ENCODE data around the gene ARL6IP4. TPM values are rescaled to one million over a fixed set of nuclear protein-coding genes. Genes with fewer than 3 reads are reported as not detected.

Gene ARL6IP4
- total RNA-seq, 1 experiment from 2014 or later: 132 TPM

DNA sequence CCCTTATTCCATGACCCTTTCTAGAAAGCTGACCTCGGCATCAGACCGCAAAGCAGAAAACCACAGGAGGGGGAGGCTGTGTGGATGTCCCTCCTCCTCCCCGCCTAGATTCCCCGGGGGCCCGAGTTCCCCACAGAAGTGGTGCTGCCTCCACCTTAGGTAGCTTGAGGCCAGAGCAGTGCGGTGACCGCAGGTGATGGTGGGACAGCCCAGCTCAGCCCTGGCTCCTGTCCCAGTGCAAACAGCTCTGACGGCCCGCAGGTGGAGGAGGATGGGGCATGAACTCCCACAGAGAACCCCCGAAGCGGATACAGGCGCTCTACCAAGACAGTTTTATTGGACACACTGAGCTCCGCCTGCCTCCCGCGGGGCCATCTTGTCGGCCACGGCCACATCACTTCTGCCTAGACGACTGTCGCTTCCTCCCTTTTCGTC lies 19.5 kb downstream of the ARL6IP4 start:
- H3K27me3 Mint-ChIP-seq (ENCODE audit: low read depth): no peaks in the 10 kb centered on the region; the same call in 1 of the 2 replicates
- H3K4me1 Mint-ChIP-seq: no peaks in the 10 kb centered on the region
- H3K27ac Mint-ChIP-seq: peak overlapping the region in 1 of 3 experiments; percentile 40; a peak in 1 of 7 replicates

More for the DNA sequence above, 19.5 kb downstream of the ARL6IP4 start:
- H3K36me3 Mint-ChIP-seq (ENCODE audit: insufficient read depth in 1 of 3, low read depth in 3 of 3): no peaks in the 10 kb centered on the region
- no peak overlapping the region for H2BK5ac ChIP-seq (ENCODE audit: insufficient read length, low read length)
- no peak overlapping the region for H3K56ac ChIP-seq (ENCODE audit: insufficient read length, low read depth, low read length)
- H3K4me3 Mint-ChIP-seq: no peak overlapping the region
- H3T11ph ChIP-seq (ENCODE audit: low read length): no peak overlapping the region
- no peak overlapping the region for H2AK5ac ChIP-seq (ENCODE audit: insufficient read length, low read length)
- H2BK120ac ChIP-seq (ENCODE audit: low read depth, low read length, poor library complexity, severe bottlenecking): no peak overlapping the region
- H3K9me3 Mint-ChIP-seq: no peaks in the 10 kb centered on the region
- DNase-seq: no peak
- H2AFZ ChIP-seq (ENCODE audit: low read length): no peak overlapping the region
- no peak overlapping the region for H4K5ac ChIP-seq (ENCODE audit: insufficient read length, low read depth, low read length)
- H3K9ac ChIP-seq (ENCODE audit: extremely low read depth, insufficient read length, low read length): no peak overlapping the region
- no peaks in the 10 kb centered on the region for H4K20me1 ChIP-seq (ENCODE audit: control insufficient read depth, insufficient read depth, insufficient read length)
- no peaks in the 10 kb centered on the region for H3K23me2 ChIP-seq (ENCODE audit: insufficient read length, low read depth, low read length, poor library complexity, severe bottlenecking)
- no peaks in the 10 kb centered on the region for H3K79me1 ChIP-seq (ENCODE audit: insufficient read depth, low read depth, low read length, poor library complexity, severe bottlenecking)
- no CpG with 5 or more reads among the region's 20 CpGs for WGBS (ENCODE audit: extremely low coverage, insufficient read length, low lambda C conversion rate)
- no peak overlapping the region for H4K91ac ChIP-seq (ENCODE audit: insufficient read length, low read depth, low read length)
- no peak overlapping the region for H3K27ac ChIP-seq (ENCODE audit: insufficient read length, low read depth, low read length)
- H2BK12ac ChIP-seq (ENCODE audit: insufficient read length, low read depth, low read length): no peak overlapping the region
- H3K14ac ChIP-seq (ENCODE audit: insufficient read depth, low read length): no peak overlapping the region
- H2BK15ac ChIP-seq (ENCODE audit: low read depth, low read length): no peak overlapping the region
- no peak overlapping the region for H3K18ac ChIP-seq (ENCODE audit: insufficient read length, low read depth, low read length)
- TF ChIP-seq, protein P1, sequence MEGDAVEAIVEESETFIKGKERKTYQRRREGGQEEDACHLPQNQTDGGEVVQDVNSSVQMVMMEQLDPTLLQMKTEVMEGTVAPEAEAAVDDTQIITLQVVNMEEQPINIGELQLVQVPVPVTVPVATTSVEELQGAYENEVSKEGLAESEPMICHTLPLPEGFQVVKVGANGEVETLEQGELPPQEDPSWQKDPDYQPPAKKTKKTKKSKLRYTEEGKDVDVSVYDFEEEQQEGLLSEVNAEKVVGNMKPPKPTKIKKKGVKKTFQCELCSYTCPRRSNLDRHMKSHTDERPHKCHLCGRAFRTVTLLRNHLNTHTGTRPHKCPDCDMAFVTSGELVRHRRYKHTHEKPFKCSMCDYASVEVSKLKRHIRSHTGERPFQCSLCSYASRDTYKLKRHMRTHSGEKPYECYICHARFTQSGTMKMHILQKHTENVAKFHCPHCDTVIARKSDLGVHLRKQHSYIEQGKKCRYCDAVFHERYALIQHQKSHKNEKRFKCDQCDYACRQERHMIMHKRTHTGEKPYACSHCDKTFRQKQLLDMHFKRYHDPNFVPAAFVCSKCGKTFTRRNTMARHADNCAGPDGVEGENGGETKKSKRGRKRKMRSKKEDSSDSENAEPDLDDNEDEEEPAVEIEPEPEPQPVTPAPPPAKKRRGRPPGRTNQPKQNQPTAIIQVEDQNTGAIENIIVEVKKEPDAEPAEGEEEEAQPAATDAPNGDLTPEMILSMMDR (conservative IDR thresholded peaks at IDR 0.05): no peak
- H3K9me3 ChIP-seq (ENCODE audit: control insufficient read depth, low read depth, low read length): no peaks in the 10 kb centered on the region
- no peak overlapping the region for H3K4me2 ChIP-seq (ENCODE audit: insufficient read depth, insufficient read length, low read length)
- no peak overlapping the region for H4K8ac ChIP-seq (replicated peaks; ENCODE audit: insufficient read length, low read depth, low read length)
- H3K79me2 ChIP-seq (ENCODE audit: insufficient read depth, low read length): no peaks in the 10 kb centered on the region
- no peak overlapping the region for H2BK20ac ChIP-seq (ENCODE audit: low read depth, low read length, poor library complexity, severe bottlenecking)
- H3K4me1 ChIP-seq (ENCODE audit: insufficient read depth, low read length): no peaks in the 10 kb centered on the region
- no peak overlapping the region for H3K4ac ChIP-seq (ENCODE audit: low read depth, low read length)
- no peaks in the 10 kb centered on the region for H3K27me3 ChIP-seq (ENCODE audit: insufficient read depth, low read length)
- H3K23ac ChIP-seq (ENCODE audit: insufficient read length, low read depth, low read length): no peak overlapping the region
